Measurements from ENCODE around the gene LCTL.
A peak's percentile ranks its signal among the peaks of the same experiment; 100 is the strongest.

LCTL gene

GRCh38 chr15:66580643-66581042 lies 14.8 kb upstream of the LCTL start:
- H2AFZ ChIP-seq (ENCODE audit: low read depth, low read length), result no peak overlapping the region
- H3K9me3 ChIP-seq (ENCODE audit: insufficient read depth, low read length), result no peaks in the 10 kb centered on the region
- no peak overlapping the region for H3K9ac ChIP-seq (ENCODE audit: low read length)
- no peaks in the 10 kb centered on the region for H3K79me2 ChIP-seq (ENCODE audit: low read length)
- H3K4me1 ChIP-seq (ENCODE audit: low read length), result no peaks in the 10 kb centered on the region
- no peak overlapping the region for H3K4me3 ChIP-seq (ENCODE audit: low read length)
- H3K36me3 ChIP-seq (replicated peaks; ENCODE audit: low read depth, low read length), result no peaks in the 10 kb centered on the region
- no peaks in the 10 kb centered on the region for H3K27me3 ChIP-seq (ENCODE audit: low read depth, low read length)
- no peak overlapping the region for H3K27ac ChIP-seq (ENCODE audit: low read length)
- no peak overlapping the region for H3K4me2 ChIP-seq (ENCODE audit: low read length)
- no peak for TF ChIP-seq CTCF (IDR thresholded peaks at IDR 0.05; ENCODE audit: low read depth, low read length)
- H4K20me1 ChIP-seq (ENCODE audit: insufficient read depth, low read length), result no peaks in the 10 kb centered on the region

GRCh38 chr15:66578286-66578875 lies 12.6 kb upstream of the LCTL start:
- no peak overlapping the region for H3K4me2 ChIP-seq (ENCODE audit: low read length)
- H3K4me1 ChIP-seq (ENCODE audit: low read length), result peaks cover 9% of the 10 kb centered on the region
- H3K27me3 ChIP-seq (ENCODE audit: low read depth, low read length), result no peaks in the 10 kb centered on the region
- H3K9me3 ChIP-seq (ENCODE audit: insufficient read depth, low read length), result no peaks in the 10 kb centered on the region
- no peak for TF ChIP-seq CTCF (IDR thresholded peaks at IDR 0.05; ENCODE audit: low read depth, low read length)
- no peak for TF ChIP-seq EZH2phosphoT487 (IDR thresholded peaks at IDR 0.05; ENCODE audit: low read depth)
- H3K27ac ChIP-seq (ENCODE audit: low read length), result no peak overlapping the region
- no peaks in the 10 kb centered on the region for H4K20me1 ChIP-seq (ENCODE audit: insufficient read depth, low read length)
- no peak overlapping the region for H3K9ac ChIP-seq (ENCODE audit: low read length)
- no peaks in the 10 kb centered on the region for H3K36me3 ChIP-seq (replicated peaks; ENCODE audit: low read depth, low read length)
- no peak overlapping the region for H3K4me3 ChIP-seq (ENCODE audit: low read length)
- H2AFZ ChIP-seq (ENCODE audit: low read depth, low read length), result no peak overlapping the region
- no peaks in the 10 kb centered on the region for H3K79me2 ChIP-seq (ENCODE audit: low read length)

GRCh38 chr15:66574596-66574950 lies 8.8 kb upstream of the LCTL start:
- Histone ChIP-seq H3K36me3 (replicated peaks; ENCODE audit: low read depth, low read length) (no peaks in the 10 kb centered on the region), H3K79me2 (ENCODE audit: low read length) (no peaks in the 10 kb centered on the region), H3K27me3 (ENCODE audit: low read depth, low read length) (no peaks in the 10 kb centered on the region), H3K9ac (ENCODE audit: low read length) (no peak overlapping the region), H2AFZ (ENCODE audit: low read depth, low read length) (no peak overlapping the region), H4K20me1 (ENCODE audit: insufficient read depth, low read length) (no peaks in the 10 kb centered on the region), H3K9me3 (ENCODE audit: insufficient read depth, low read length) (no peaks in the 10 kb centered on the region), H3K27ac (ENCODE audit: low read length) (no peak overlapping the region), H3K4me1 (ENCODE audit: low read length) (peaks cover 20% of the 10 kb centered on the region), H3K4me2 (ENCODE audit: low read length) (no peak overlapping the region), H3K4me3 (ENCODE audit: low read length) (no peak overlapping the region)
- no peak for TF ChIP-seq CTCF (IDR thresholded peaks at IDR 0.05; ENCODE audit: low read depth, low read length)
- TF ChIP-seq EZH2phosphoT487 (IDR thresholded peaks at IDR 0.05; ENCODE audit: low read depth), result no peak

GRCh38 chr15:66573719-66574595 lies 8.2 kb upstream of the LCTL start:
- Histone ChIP-seq H3K4me3 (ENCODE audit: low read length) (no peak overlapping the region; the same call in 1 of the 2 replicates), H2AFZ (ENCODE audit: low read depth, low read length) (peak overlapping the region; percentile 17; the same call in 1 of the 2 replicates), H3K79me2 (ENCODE audit: low read length) (no peaks in the 10 kb centered on the region), H3K9me3 (ENCODE audit: insufficient read depth, low read length) (no peaks in the 10 kb centered on the region), H3K9ac (ENCODE audit: low read length) (no peak overlapping the region), H3K27ac (ENCODE audit: low read length) (no peak overlapping the region), H3K36me3 (replicated peaks; ENCODE audit: low read depth, low read length) (no peaks in the 10 kb centered on the region), H3K27me3 (ENCODE audit: low read depth, low read length) (no peaks in the 10 kb centered on the region), H3K4me2 (ENCODE audit: low read length) (peak overlapping the region; percentile 51), H4K20me1 (ENCODE audit: insufficient read depth, low read length) (no peaks in the 10 kb centered on the region), H3K4me1 (ENCODE audit: low read length) (peaks cover 20% of the 10 kb centered on the region)
- TF ChIP-seq CTCF (IDR thresholded peaks at IDR 0.05; ENCODE audit: low read depth, low read length), result no peak
